G401 (cell line): ENCODE data around the gene HPD. TPM values are rescaled to one million over a fixed set of nuclear protein-coding genes. Genes with fewer than 3 reads are reported as not detected.
A peak's percentile ranks its signal among the peaks of the same experiment; 100 is the strongest.
"Not testable (repeated sequence)": the region's sequence is repeated elsewhere in the genome, so short reads cannot be mapped to it uniquely, and the experiment has no call there.

Source experiments
- DNase-seq: peaks from one replicate; pipeline ENCODE4 v3.0.0-alpha.2; 2015; ENCODE audit warnings: low spot score
- in situ Hi-C: cut with HindIII; loops from 2 replicates; pipeline ENCODE4 v1.10.0; 2016; ENCODE audit warnings: low sequenced_read_pairs, mixed read lengths
- total RNA-seq: library from RNA; depleted of rRNA; stranded (reverse); fragments of >200 nt; shearing (Covaris generic); gene quantifications from 2 replicates; pipeline ENCODE4 v1.2.3, GENCODE V29; 2014; rRNA removed

The HPD gene
- total RNA-seq: 16.2 and 20.0 TPM in 2 replicates

GRCh38 chr12:121858662-121859572 is at the start of gene HPD:
TSS of gene HPD (minus strand) at chr12:121858859. CDS start at chr12:121858823, 36 bp downstream.
- in situ Hi-C loops: no loop called here
- DNase-seq: peak; percentile 25

GRCh38 chr12:121905746-121906145 is 47.1 kb upstream of the HPD start:
- no peak for DNase-seq
- in situ Hi-C loops: no loop called here

- no peak for DNase-seq
Observed at GRCh38 chr12:121903202-121903601, 44.5 kb upstream of the HPD start.

GRCh38 chr12:121899590-121899989 is 40.9 kb upstream of the HPD start:
- DNase-seq: no peak
- in situ Hi-C loops: no loop called here

More at GRCh38 chr12:121903202-121903601, 44.5 kb upstream of the HPD start:
- in situ Hi-C loops: no loop called here

- in situ Hi-C loops: no loop called here
- DNase-seq: no peak
Observed at GRCh38 chr12:121898287-121898686, 39.6 kb upstream of the HPD start.

GRCh38 chr12:121894633-121895032 is 36.0 kb upstream of the HPD start:
- in situ Hi-C loops: no loop called here
- peak; percentile 71 for DNase-seq

GRCh38 chr12:121893961-121894460 is 35.4 kb upstream of the HPD start:
- in situ Hi-C loops: no loop called here
- DNase-seq: no peak

GRCh38 chr12:121892673-121893561 is 34.3 kb upstream of the HPD start:
- in situ Hi-C loops: no loop called here

GRCh38 chr12:121889661-121890060 is 31.0 kb upstream of the HPD start:
- in situ Hi-C loops, DNase-seq: not testable (repeated sequence)

More at GRCh38 chr12:121892673-121893561, 34.3 kb upstream of the HPD start:
- no peak for DNase-seq

- in situ Hi-C loops: no loop called here
- no peak for DNase-seq
Observed at GRCh38 chr12:121889274-121889624, 30.6 kb upstream of the HPD start.

GRCh38 chr12:121888478-121889273 is 30.0 kb upstream of the HPD start, which contains the start of gene PSMD9:
TSS of gene PSMD9 (plus strand) at chr12:121888790. CDS start at chr12:121888857, 67 bp downstream.
- peak; percentile 96 for DNase-seq
- in situ Hi-C loops: no loop called here

- in situ Hi-C loops: no loop called here
- no peak for DNase-seq
Observed at GRCh38 chr12:121888083-121888477, 29.4 kb upstream of the HPD start.

- in situ Hi-C loops, DNase-seq: not testable (repeated sequence)
Observed at GRCh38 chr12:121885129-121885528, 26.5 kb upstream of the HPD start.

GRCh38 chr12:121883315-121883660 is 24.6 kb upstream of the HPD start:
- in situ Hi-C loops: no loop called here
- DNase-seq: no peak

- DNase-seq, in situ Hi-C loops: not testable (repeated sequence)
Observed at GRCh38 chr12:121876080-121876447, 17.4 kb upstream of the HPD start.

- in situ Hi-C loops: no loop called here
- no peak for DNase-seq
Observed at GRCh38 chr12:121875582-121875981, 16.9 kb upstream of the HPD start.

- DNase-seq: no peak
- in situ Hi-C loops: no loop called here
Observed at GRCh38 chr12:121874071-121874470, 15.4 kb upstream of the HPD start.

GRCh38 chr12:121873216-121873569 is 14.5 kb upstream of the HPD start:
- in situ Hi-C loops: no loop called here
- no peak for DNase-seq
